HG02943 (cell line): ENCODE results near the gene LTO1.

Experiments
- ATAC-seq: cut with Tn5 transposase; IDR thresholded peaks from one replicate; pipeline ENCODE4 v1.9.1; 2021; ENCODE audit warnings: mild to moderate bottlenecking, low read depth, moderate library complexity; ENCODE audit not compliant: unreplicated experiment

The LTO1 gene

GRCh38 chr11:69658626-69659450 lies 16.3 kb downstream of the LTO1 start:
- no peak for ATAC-seq

DNA sequence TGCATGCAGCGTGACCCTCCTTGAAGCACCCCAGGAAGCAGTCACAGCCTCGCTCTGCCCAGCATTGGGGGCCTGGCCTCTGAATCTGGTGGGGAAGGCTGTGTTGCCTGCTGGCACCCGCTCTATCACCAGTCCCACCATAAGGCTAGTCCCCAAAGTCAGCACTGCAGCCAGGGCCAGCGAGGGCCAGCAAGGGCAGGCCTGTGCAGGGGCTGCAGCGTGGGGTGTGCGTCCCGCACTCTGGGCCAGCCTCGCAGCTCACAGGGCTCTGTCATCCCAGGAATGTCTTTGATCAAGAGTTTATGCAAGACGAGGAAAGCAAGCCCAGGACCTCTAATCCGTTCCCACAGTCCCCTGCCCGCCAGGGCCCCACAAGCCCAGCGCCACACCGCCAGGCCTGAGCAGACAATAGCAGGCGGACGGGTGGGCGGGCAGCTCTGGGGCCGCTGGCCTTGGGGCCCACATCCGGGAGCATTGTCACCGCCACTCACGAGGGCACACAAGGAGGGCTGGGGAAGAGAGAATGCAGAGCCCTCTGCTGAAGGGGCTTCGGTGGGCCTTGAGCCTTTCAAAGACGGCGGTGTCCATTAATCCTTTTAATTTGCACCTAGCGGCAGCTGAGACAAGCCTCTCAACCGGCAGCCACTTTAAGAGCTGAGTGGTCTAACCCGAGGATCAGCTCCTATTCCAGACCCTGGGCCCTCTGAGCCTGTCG lies 17.1 kb downstream of the LTO1 start:
- no peak for ATAC-seq

DNA sequence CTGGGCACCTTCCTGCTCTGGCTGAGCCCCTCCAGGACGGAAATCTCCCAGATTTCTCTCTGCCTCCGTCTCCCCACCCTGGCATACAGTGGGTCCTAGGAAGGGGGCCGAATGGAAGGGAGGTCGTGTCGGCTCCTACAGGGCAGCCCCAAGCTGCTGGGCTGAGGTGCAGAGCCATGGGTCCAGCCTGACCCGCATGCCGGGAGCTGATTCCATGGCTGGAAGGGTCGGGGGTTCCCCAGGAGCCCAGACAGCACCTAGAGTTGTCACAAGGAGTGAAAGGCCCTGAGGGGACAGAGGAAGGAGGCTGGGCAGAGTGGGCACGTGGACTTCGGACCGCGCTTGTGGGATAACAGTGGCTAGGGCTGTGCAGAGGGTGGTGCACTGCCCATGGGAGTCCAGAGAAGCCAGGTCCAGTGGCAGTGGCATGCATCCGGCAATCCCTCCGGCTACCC lies 17.7 kb downstream of the LTO1 start:
- ATAC-seq = no peak

- no peak for ATAC-seq
Measured at GRCh38 chr11:69656536-69657455, 18.4 kb downstream of the LTO1 start.

DNA sequence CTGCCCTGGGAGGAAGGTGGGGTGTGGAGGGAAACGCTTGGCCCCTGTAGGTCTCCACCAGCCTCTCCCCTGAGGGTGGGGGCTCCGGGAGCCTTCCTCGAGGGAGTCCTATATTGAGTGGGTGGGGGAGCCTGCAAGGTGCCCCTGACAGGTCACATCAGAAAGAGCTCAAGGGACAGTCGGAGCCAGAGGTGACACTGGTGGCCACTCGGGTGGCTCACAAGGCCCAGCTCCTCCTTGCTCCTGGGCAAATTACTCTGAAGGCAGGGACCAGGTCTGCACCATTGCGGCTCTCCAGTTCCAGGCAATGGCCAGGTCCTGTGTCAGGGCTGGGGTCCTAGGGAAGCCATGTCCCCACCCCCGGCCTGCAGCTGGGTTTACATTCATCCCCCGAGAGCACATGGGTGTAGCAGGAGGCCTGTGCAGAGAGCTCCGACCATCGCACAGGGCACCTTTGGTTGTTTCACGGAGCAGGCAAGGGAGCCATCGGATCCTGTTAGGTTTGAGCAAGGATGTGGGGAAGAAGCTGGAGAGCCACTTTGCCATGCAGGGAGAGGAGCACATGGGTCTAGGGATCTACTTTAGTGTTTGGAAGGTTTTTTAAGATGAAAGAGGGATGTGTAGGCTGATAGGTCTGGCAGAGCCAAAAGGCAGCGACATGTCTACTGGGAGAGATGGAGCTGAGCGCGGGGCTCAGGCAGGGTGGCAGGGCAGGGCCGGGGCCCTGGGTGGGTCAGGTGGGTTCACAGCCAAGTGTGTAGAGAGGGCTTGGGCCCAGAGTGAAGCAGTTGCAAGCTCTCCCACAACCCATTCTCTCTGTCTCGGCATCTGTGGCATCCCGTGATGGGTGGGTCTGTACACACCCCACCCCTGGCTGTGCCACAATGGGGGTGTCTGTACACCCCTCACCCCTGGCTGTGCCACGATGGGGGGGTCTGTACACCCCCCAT lies 19.4 kb downstream of the LTO1 start:
- ATAC-seq = no peak

DNA sequence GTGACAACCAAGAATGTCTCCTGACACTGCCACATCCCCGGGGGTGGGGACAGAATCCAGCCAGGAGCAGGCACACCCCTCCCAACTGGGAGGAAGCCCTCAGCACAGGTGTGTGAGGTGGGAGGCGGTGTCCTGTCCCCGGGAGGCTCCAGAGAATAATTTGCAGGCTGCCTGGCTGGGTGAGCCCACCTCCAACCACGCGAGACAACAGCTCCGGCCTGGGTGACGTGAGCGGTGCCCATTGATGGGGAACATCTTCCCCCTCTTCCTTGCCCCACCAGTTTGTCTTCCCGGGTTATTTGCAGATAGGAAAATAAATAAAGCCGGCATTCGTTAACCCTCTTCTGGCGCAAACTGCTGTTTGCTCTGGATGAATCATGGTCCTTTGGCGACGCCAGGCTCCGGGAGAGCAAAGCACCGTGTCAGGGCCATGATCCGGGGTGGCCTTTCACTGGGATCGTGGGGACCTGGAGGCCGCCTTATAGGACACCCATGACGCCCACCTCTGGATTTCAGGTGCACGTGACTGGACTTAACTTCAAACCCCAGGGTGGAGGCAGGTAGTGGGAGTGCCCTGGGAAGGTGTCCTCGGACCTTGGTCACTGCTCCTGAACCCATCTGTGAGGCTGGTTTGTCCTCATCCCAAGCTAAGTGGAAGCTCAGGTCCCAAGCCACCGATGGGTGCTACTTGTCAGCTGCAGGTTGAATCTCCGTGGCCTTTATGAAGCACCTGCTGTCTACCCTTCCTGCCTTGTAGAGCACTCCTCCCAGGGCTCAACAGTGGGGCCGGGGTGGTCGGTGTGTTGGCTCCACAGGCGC lies 20.3 kb downstream of the LTO1 start:
- ATAC-seq = no peak

- no peak for ATAC-seq
Measured at GRCh38 chr11:69654001-69654659, 21.0 kb downstream of the LTO1 start.

DNA sequence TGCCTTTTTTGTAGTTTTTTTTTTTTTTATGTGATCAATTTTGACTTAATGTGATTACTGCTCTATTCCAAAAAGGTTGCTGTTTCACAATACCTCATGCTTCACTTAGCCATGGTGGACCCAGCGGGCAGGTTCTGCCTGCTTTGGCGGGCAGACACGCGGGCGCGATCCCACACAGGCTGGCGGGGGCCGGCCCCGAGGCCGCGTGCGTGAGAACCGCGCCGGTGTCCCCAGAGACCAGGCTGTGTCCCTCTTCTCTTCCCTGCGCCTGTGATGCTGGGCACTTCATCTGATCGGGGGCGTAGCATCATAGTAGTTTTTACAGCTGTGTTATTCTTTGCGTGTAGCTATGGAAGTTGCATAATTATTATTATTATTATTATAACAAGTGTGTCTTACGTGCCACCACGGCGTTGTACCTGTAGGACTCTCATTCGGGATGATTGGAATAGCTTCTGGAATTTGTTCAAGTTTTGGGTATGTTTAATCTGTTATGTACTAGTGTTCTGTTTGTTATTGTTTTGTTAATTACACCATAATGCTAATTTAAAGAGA lies 21.7 kb downstream of the LTO1 start:
- ATAC-seq = no peak

- ATAC-seq = no peak
Measured at GRCh38 chr11:69652999-69653398, 22.2 kb downstream of the LTO1 start.

- no peak for ATAC-seq
Measured at GRCh38 chr11:69651834-69652620, 23.1 kb downstream of the LTO1 start.

DNA sequence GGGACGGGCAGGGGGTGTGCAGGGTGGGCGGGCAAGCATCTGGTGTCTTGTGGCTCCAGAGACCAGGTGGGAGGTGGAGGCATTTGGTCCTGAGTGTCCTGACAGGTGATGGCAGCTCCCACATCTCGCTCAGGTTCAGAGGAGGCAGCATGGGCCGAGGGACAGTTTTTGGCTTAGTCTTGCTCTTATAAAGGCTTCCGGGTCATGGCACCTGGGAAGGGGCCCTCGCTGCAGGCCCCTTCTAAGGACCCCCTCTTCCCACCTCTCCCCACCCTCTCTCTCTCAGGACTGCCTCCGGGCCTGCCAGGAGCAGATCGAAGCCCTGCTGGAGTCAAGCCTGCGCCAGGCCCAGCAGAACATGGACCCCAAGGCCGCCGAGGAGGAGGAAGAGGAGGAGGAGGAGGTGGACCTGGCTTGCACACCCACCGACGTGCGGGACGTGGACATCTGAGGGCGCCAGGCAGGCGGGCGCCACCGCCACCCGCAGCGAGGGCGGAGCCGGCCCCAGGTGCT lies 24.3 kb downstream of the LTO1 start:
- no peak for ATAC-seq

DNA sequence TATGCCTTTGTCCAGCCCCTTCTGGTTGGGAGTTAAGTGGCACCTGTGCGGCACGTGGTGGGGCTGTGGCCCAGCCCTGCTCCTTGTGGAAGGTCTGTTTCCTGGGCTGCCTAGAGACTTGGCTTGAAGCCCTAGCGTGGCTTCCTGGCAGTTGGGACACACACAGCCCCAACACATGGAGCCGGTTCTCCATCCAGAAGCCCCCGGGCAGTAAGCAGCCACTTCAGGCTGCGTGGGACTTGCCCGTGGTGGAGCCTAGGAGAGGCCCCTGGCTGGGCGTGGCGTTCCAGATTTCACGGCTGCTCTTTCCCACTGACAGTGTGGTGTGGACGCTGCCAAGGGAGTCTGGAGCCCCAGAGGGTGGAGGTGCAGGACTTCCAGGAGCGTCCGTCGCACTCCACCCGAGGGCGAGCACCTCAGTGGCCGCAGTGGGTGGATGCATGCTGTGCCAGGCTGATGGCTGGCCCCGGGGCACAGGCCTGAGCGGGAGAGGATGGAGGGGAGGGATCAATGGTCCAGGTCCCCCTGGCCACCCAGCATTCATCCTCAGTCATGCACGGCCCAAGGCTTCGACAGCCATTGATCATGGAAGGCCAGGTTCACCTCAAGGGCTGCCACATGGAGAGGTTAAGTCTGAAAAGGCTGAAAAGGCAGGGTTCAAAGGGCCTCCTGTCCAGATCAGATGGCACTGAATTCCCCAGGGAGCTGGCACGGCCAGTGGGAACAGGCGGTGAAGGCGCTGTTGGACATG lies 24.9 kb downstream of the LTO1 start:
- ATAC-seq = no peak

DNA sequence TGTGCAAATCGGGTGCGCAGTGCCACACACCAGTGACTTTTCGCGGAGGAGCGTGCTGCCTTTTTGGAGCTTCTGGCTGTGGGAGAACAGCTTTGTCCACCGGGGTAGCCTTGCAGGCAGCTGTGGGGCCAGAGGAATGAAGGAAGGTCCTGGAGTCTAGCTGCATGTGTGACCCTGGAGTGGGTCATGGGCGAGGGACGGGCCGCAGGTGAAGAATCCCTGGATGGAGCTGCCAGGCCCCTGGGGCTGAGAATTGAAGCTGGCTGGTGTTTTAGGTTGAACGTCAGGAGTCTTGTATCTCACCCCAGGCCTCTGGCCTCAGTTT lies 25.6 kb downstream of the LTO1 start:
- no peak for ATAC-seq

DNA sequence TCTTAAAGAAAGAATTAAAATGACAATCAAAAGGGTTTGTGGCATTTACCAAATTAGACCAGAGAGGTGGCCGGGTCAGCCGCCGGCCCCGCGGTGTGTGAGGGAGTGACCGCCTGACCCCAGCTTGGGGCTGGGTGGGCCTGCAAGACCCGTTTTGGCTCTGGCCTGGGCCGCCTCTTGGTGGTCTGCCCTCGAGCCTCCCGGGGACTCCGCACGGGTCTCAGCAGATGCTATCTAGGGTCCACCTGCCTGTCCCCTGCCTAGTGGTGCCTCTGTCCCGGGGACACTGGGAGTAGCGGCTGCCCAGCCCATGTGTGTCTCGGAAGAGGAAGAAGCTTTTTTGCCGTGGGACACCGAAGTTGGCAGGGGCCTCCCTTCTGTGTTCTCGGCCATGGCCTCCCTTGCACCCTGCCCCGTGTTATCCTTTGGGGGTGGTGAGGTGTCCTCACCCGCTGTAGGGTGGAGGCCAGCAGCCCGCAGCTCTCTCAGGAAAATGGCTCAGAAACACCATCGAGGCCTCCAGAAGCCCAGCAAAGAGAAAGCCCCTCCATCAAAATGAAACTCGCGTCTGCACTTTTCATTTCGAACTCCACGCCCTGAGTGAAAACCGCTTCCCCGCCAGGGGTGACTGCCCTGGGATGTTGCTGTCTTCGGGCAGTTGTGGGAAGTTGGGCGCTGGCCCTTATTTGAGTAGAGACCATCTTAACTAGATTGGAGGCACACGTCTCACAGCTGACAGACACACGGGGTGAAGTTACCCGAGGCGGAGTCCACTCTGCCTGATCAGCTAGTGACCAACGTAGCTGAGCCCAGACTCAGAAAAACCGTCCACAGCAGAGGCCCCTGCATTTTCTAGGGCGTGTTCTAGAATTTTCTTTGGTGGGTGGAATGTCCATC lies 26.2 kb downstream of the LTO1 start:
- no peak for ATAC-seq

- ATAC-seq = no peak
Measured at GRCh38 chr11:69647761-69648497, 27.2 kb downstream of the LTO1 start.
